Activated CD8-positive, alpha-beta T cell treated with anti-CD3 and anti-CD28 coated beads for 36 hours (primary cell): ENCODE measurements around the gene SLC8A1. TPM values are rescaled to one million over a fixed set of nuclear protein-coding genes. Genes with fewer than 3 reads are reported as not detected.

Source experiments
- ATAC-seq: fragments of 200-7000 bp; cut with Tn5 transposase; one replicate; pipeline ENCODE4 v1.10.0; 2021; ENCODE audit warnings: mild to moderate bottlenecking, moderate library complexity
- CTCF ChIA-PET: fragments of 350-600 bp; sonication (Branson Sonifier 250); formaldehyde crosslinking; loops from one replicate; lab custom pipeline; 2021; ENCODE audit warnings: antibody characterized with exemption; lab: Charles Lee
- POLR2A ChIA-PET: fragments of 350-600 bp; sonication (Branson Sonifier 250); formaldehyde crosslinking; loops from one replicate; lab custom pipeline; 2021; ENCODE audit warnings: antibody characterized with exemption; lab: Charles Lee
- DNase-seq: peaks from one replicate; pipeline ENCODE4 v3.0.0-alpha.2; 2020
- H3K27ac Mint-ChIP-seq: one replicate; pipeline ENCODE4 v1.8.0; 2021; ENCODE audit warnings: mild to moderate bottlenecking, mixed read lengths
- H3K27me3 Mint-ChIP-seq: one replicate; pipeline ENCODE4 v1.8.0; 2021; ENCODE audit warnings: mixed read lengths
- H3K36me3 Mint-ChIP-seq: one replicate; pipeline ENCODE4 v1.8.0; 2021; ENCODE audit warnings: low read depth, mixed read lengths
- H3K4me1 Mint-ChIP-seq: one replicate; pipeline ENCODE4 v1.8.0; 2021; ENCODE audit warnings: low read depth, mixed read lengths
- H3K4me3 Mint-ChIP-seq: one replicate; pipeline ENCODE4 v1.8.0; 2021; ENCODE audit warnings: mild to moderate bottlenecking, moderate library complexity, mixed read lengths
- H3K9me3 Mint-ChIP-seq: one replicate; pipeline ENCODE4 v1.8.0; 2021; ENCODE audit warnings: mixed read lengths
- intact Hi-C: fragments of 100-400 bp; cut with micrococcal nuclease; formaldehyde crosslinking; loops from one replicate; pipeline ENCODE4 v1.10.0; 2022
- total RNA-seq, 2 experiments: library from RNA; stranded (reverse); gene quantifications; one replicate each; pipeline ENCODE4 v1.2.3, GENCODE V29; 2021
- TF ChIP-seq, protein P1 (sequence below): fragments of 200-600 bp; IDR thresholded peaks from one replicate; pipeline ENCODE4 v1.8.0; 2022; ENCODE audit warnings: antibody characterized with exemption, mild to moderate bottlenecking

The SLC8A1 gene
- total RNA-seq, 2 experiments from 2014 or later = 0.23 to 0.34 TPM

- Mint-ChIP-seq H3K4me3 (no peak overlapping the region), H3K27ac (no peak overlapping the region), H3K36me3 (no peaks in the 10 kb centered on the region), H3K27me3 (no peaks in the 10 kb centered on the region), H3K4me1 (no peaks in the 10 kb centered on the region), H3K9me3 (no peaks in the 10 kb centered on the region)
- intact Hi-C loops = no loop called here
- DNase-seq = no peak
- TF ChIP-seq, protein P1, sequence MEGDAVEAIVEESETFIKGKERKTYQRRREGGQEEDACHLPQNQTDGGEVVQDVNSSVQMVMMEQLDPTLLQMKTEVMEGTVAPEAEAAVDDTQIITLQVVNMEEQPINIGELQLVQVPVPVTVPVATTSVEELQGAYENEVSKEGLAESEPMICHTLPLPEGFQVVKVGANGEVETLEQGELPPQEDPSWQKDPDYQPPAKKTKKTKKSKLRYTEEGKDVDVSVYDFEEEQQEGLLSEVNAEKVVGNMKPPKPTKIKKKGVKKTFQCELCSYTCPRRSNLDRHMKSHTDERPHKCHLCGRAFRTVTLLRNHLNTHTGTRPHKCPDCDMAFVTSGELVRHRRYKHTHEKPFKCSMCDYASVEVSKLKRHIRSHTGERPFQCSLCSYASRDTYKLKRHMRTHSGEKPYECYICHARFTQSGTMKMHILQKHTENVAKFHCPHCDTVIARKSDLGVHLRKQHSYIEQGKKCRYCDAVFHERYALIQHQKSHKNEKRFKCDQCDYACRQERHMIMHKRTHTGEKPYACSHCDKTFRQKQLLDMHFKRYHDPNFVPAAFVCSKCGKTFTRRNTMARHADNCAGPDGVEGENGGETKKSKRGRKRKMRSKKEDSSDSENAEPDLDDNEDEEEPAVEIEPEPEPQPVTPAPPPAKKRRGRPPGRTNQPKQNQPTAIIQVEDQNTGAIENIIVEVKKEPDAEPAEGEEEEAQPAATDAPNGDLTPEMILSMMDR = no peak
- ATAC-seq = no peak
- POLR2A ChIA-PET = no interaction called here
- CTCF ChIA-PET = no interaction called here
Observed at GRCh38 chr2:40329739-40330030, 122.2 kb downstream of the SLC8A1 start.

- Mint-ChIP-seq H3K27ac (no peak overlapping the region), H3K4me3 (no peak overlapping the region), H3K4me1 (no peaks in the 10 kb centered on the region), H3K27me3 (no peaks in the 10 kb centered on the region), H3K36me3 (no peaks in the 10 kb centered on the region), H3K9me3 (no peaks in the 10 kb centered on the region)
- ChIA-PET CTCF (no interaction called here), POLR2A (no interaction called here)
- DNase-seq = no peak
- intact Hi-C loops = no loop called here
- TF ChIP-seq, protein P1 = no peak
- no peak for ATAC-seq
Observed at GRCh38 chr2:40325116-40325515, 126.8 kb downstream of the SLC8A1 start.

DNA sequence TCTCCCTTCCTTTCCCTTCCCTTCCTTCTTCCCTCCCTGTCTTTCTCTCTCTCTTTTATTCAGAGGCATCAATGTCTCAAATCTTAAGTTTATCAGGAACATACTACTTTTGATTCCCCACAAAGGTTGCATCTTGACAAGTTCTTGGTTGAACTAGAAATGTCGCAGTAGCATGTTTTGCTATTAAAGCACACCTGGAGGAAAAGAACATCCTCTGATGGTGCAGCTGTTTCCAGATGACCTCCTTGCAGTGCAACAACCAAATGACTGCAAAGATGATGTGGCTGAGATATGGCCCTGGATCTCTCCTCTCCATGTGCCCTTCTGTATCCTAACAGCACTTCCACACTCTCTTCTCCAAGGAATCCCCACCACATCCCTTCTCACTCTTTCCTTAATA is 127.2 kb downstream of the SLC8A1 start:
- CTCF ChIA-PET = no interaction called here
- intact Hi-C loops = no loop called here
- Mint-ChIP-seq H3K4me3 (no peak overlapping the region), H3K9me3 (no peaks in the 10 kb centered on the region), H3K27me3 (no peaks in the 10 kb centered on the region), H3K27ac (no peak overlapping the region), H3K36me3 (no peaks in the 10 kb centered on the region), H3K4me1 (no peaks in the 10 kb centered on the region)
- no peak for ATAC-seq
- TF ChIP-seq, protein P1 = no peak
- no peak for DNase-seq
- POLR2A ChIA-PET = no interaction called here

DNA sequence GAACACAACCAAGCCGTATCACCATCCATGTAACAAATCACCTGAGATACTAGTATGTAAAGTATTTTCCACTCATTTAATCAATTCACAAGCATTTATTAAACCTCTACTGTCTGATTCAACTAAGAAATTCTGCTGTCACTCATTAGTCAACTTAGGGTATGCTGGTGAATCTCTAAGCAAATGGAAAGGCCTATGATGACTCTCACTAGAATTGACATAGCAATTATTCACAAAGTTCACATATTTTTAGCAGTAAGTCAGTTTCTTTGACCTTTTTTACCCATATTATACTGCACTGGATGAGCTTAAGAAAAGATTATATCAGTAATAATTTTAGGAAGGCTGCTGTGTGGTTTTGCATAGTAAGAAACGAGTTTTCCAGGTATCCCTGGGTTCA is 130.1 kb downstream of the SLC8A1 start:
- Mint-ChIP-seq H3K27ac (no peak overlapping the region), H3K36me3 (no peaks in the 10 kb centered on the region), H3K9me3 (no peaks in the 10 kb centered on the region), H3K27me3 (no peaks in the 10 kb centered on the region), H3K4me3 (no peak overlapping the region), H3K4me1 (no peaks in the 10 kb centered on the region)
- POLR2A ChIA-PET = no interaction called here
- intact Hi-C loops = no loop called here
- no peak for ATAC-seq
- CTCF ChIA-PET = no interaction called here
- TF ChIP-seq, protein P1 = no peak
- DNase-seq = no peak

- intact Hi-C loops = no loop called here
- TF ChIP-seq, protein P1 = no peak
- no peaks in the 10 kb centered on the region for H3K36me3 Mint-ChIP-seq
- no peak overlapping the region for H3K27ac Mint-ChIP-seq
- H3K9me3 Mint-ChIP-seq = no peaks in the 10 kb centered on the region
- ATAC-seq = no peak
- no peaks in the 10 kb centered on the region for H3K27me3 Mint-ChIP-seq
- H3K4me3 Mint-ChIP-seq = no peak overlapping the region
- CTCF ChIA-PET = no interaction called here
- DNase-seq = no peak
- H3K4me1 Mint-ChIP-seq = no peaks in the 10 kb centered on the region
- POLR2A ChIA-PET = no interaction called here
Observed at GRCh38 chr2:40321016-40321623, 130.8 kb downstream of the SLC8A1 start.
